ENCODE measurements around the gene KDELR1.
"Not testable (repeated sequence)": the region's sequence is repeated elsewhere in the genome, so short reads cannot be mapped to it uniquely, and the experiment has no call there.

KDELR1 gene

DNA sequence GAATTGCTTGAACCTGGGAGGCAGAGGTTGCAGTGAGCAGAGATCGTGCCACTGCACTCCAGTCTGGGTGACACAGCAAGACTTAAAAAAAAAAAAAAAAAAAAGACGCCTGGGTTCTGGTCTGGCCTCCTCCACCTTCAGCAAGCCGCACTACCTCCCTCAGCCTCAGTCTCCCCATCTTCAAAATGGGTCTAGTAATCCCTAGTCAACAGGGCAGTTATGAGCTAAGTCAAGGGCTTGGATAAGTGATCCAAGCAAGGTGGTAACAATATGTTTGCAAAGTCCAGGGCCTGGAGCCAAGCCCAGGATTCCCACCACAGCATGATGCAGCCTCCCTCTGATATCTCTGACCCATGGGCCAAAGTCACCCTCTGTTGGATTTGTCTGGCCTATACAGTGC, 4.4 kb downstream of the KDELR1 start:
- H3K4me1 ChIP-seq (ENCODE audit: control insufficient read depth, insufficient read depth, low read length, poor library complexity, severe bottlenecking) = peaks cover 3% of the 10 kb centered on the region
- 100% methylated on average over 1 of the region's 3 CpGs for WGBS, 2 experiments (ENCODE audit: insufficient coverage in 2 of 2)
- H3K4me3 ChIP-seq (ENCODE audit: extremely low read depth, insufficient read depth, low read length, poor library complexity, severe bottlenecking) = no peak overlapping the region
- no peak overlapping the region for H3K27ac ChIP-seq (ENCODE audit: low read depth, low read length, severe bottlenecking)
- no peaks in the 10 kb centered on the region for H3K9me3 ChIP-seq (ENCODE audit: control insufficient read depth, low read length)
- H3K36me3 ChIP-seq (ENCODE audit: control insufficient read depth, insufficient read depth, low read length) = peaks cover 73% of the 10 kb centered on the region

DNA sequence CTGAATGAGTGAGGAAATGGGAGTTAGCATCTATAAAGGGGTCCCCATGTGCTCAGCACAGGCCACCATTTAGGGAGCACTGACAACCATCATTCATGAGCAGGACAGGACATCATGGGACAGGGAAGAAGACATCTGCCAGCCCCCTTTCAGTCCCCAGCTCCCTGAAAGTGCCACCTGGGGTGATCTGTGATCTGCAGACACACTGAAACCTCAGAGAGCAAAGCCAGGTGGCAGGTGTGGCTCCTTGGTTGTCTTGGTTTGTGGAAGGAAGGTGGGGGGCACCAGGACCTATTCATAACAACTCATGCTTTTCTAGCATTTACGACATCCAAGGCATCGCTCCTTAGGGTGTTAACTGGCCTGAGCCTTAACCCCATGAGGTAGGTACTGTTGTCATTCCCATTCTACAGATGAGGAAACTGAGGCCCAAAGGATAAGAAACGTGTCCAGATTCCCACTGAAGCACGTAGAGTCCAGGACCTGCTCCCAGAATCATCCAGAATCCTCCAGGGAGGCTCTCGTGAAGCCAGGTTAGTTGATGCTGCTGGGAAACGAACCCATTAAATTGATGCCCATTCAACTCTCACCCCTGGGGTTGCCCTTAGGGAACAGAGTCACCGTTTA, 5.8 kb downstream of the KDELR1 start:
- peaks cover 3% of the 10 kb centered on the region for H3K4me1 ChIP-seq (ENCODE audit: control insufficient read depth, insufficient read depth, low read length, poor library complexity, severe bottlenecking)
- peaks cover 87% of the 10 kb centered on the region for H3K36me3 ChIP-seq (ENCODE audit: control insufficient read depth, insufficient read depth, low read length)
- H3K4me3 ChIP-seq (ENCODE audit: extremely low read depth, insufficient read depth, low read length, poor library complexity, severe bottlenecking) = no peak overlapping the region
- 98 to 100% methylated on average over 4 to 6 of the region's 7 CpGs for WGBS, 2 experiments (ENCODE audit: insufficient coverage in 2 of 2)
- H3K9me3 ChIP-seq (ENCODE audit: control insufficient read depth, low read length) = no peaks in the 10 kb centered on the region
- no peak overlapping the region for H3K27ac ChIP-seq (ENCODE audit: low read depth, low read length, severe bottlenecking)

DNA sequence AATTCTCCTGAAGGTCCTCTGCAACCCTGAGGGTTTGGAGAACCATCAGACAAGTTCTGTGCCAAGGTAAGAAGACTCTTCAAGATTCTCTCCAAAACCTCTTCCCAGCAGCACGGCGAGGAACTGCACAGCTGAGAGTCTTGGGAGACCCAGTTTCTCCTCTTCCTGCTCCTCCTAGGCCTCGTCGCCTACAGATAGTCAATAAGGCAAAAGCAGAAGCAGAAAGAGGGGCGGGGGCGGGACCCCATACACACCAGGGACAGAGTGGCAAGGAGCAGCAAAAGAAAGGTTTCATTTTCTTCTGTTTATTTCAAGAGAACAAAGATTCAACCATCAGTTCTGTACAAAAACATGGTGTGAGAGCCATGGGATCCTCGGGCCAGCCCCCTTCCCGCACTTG, 9.1 kb downstream of the KDELR1 start:
- Histone ChIP-seq H3K4me3 (ENCODE audit: extremely low read depth, insufficient read depth, low read length, poor library complexity, severe bottlenecking) (no peak overlapping the region), H3K36me3 (ENCODE audit: control insufficient read depth, insufficient read depth, low read length) (peaks cover 72% of the 10 kb centered on the region), H3K9me3 (ENCODE audit: control insufficient read depth, low read length) (no peaks in the 10 kb centered on the region), H3K27ac (ENCODE audit: low read depth, low read length, severe bottlenecking) (no peak overlapping the region), H3K4me1 (ENCODE audit: control insufficient read depth, insufficient read depth, low read length, poor library complexity, severe bottlenecking) (peaks cover 3% of the 10 kb centered on the region)
- 99 to 100% methylated on average over 5 to 6 of the region's 8 CpGs for WGBS, 2 experiments (ENCODE audit: insufficient coverage in 2 of 2)

DNA sequence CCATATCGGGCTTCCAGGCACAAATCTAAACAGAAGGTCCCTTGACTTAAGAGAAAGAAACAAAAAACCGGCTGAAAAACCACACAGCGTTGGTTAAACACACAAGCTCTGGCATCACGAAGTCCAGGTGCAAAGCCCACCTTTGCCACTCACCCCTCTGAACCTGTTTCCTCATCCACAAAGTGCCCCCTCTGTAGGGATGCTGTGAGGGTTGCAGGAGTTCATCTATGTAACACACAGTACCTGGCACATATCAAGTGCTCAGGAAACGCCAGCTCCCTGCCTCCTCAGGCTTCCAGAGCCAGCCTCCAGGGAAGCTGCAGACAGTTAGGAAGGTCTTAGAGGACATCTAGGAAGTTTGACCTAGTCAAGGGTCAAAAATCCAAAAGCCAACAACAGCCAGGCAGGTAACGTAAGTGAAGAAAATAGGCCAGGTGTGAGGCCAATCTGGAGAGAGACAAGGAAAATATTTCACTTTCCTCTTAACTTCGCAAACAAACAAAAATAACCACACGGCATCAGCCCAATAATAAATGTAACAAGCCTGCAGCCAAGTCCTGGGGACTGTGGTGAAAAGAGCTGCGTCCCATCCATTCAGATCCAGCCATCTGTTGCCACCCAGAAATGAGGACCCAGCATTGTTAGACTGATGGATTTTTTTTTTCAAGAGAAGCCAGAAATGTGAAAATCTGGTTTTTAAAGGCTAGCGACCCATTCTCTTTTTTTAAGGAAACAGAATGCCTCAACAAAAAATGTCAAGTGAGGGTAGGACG, 10.0 kb downstream of the KDELR1 start:
- H3K4me3 ChIP-seq (ENCODE audit: extremely low read depth, insufficient read depth, low read length, poor library complexity, severe bottlenecking) = no peak overlapping the region
- H3K36me3 ChIP-seq (ENCODE audit: control insufficient read depth, insufficient read depth, low read length) = peaks cover 63% of the 10 kb centered on the region
- WGBS, 2 experiments (ENCODE audit: insufficient coverage in 2 of 2) = 94 to 100% methylated on average over 5 to 8 of the region's 11 CpGs
- H3K27ac ChIP-seq (ENCODE audit: low read depth, low read length, severe bottlenecking) = no peak overlapping the region
- H3K4me1 ChIP-seq (ENCODE audit: control insufficient read depth, insufficient read depth, low read length, poor library complexity, severe bottlenecking) = peaks cover 3% of the 10 kb centered on the region
- H3K9me3 ChIP-seq (ENCODE audit: control insufficient read depth, low read length) = no peaks in the 10 kb centered on the region

DNA sequence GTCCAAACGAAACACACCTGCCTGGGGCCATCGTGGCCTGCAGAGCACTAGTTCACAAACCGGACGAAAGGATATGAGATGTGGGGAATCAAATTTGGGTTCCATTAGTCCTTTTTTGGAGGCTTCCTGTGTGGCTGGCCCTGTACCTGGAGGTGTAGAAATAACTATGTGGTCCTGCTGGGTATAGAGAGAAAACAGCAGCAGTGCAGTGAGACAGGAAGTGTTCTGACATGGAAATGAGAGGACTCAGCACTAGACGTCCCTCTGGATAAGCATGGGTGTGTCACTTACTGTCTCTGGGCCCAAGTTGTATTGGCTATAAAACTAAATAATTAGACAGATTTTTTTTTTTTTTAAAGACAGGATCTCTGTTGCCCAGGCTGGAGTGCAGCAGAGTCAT, 12.3 kb downstream of the KDELR1 start:
- Histone ChIP-seq H3K4me3 (ENCODE audit: extremely low read depth, insufficient read depth, low read length, poor library complexity, severe bottlenecking) (no peak overlapping the region), H3K36me3 (ENCODE audit: control insufficient read depth, insufficient read depth, low read length) (peaks cover 40% of the 10 kb centered on the region), H3K27ac (ENCODE audit: low read depth, low read length, severe bottlenecking) (no peak overlapping the region), H3K4me1 (ENCODE audit: control insufficient read depth, insufficient read depth, low read length, poor library complexity, severe bottlenecking) (no peaks in the 10 kb centered on the region), H3K9me3 (ENCODE audit: control insufficient read depth, low read length) (no peaks in the 10 kb centered on the region)
- 90 to 93% methylated on average over 4 of the region's 5 CpGs for WGBS, 2 experiments (ENCODE audit: insufficient coverage in 2 of 2)

DNA sequence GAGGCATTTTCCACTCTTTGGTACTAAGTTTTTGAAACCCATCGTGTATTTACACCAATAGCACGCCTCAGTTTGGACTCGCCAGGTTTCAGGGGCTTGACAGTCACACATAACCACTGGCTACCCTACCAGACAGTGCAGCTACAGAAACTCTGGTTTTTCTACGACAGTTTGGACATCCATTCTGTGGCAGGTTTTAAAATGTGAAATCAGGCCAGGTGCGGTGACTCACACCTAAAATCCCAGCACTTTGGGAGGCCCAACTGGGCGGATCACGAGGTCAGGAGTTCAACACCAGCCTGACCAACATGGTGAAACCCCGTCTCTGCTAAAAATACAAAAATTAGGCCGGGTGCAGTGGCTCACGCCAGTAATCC, 13.2 kb downstream of the KDELR1 start:
- Histone ChIP-seq H3K9me3 (ENCODE audit: control insufficient read depth, low read length) (no peaks in the 10 kb centered on the region), H3K27ac (ENCODE audit: low read depth, low read length, severe bottlenecking) (no peak overlapping the region), H3K4me3 (ENCODE audit: extremely low read depth, insufficient read depth, low read length, poor library complexity, severe bottlenecking) (no peak overlapping the region), H3K4me1 (ENCODE audit: control insufficient read depth, insufficient read depth, low read length, poor library complexity, severe bottlenecking) (no peaks in the 10 kb centered on the region), H3K36me3 (ENCODE audit: control insufficient read depth, insufficient read depth, low read length) (peaks cover 32% of the 10 kb centered on the region)
- WGBS, 2 experiments (ENCODE audit: insufficient coverage in 2 of 2) = 94 to 96% methylated on average over 10 of the region's 10 CpGs

DNA sequence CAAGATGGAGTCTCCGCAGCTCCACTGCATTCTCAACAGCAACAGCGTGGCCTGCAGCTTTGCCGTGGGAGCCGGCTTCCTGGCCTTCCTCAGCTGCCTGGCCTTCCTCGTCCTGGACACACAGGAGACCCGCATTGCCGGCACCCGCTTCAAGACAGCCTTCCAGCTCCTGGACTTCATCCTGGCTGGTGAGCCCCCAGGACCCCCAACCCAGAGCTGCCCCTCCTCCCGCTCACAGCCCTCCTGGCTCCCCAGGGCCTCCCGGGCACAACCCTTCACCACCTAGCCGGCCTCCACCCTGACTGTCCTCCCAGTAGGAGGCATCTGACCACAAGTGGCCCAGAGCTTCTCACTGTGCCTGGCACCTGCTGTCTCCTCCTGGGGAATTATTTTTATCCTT, 17.8 kb downstream of the KDELR1 start:
- Histone ChIP-seq H3K27ac (ENCODE audit: low read depth, low read length, severe bottlenecking) (no peak overlapping the region), H3K9me3 (ENCODE audit: control insufficient read depth, low read length) (no peaks in the 10 kb centered on the region), H3K4me3 (ENCODE audit: extremely low read depth, insufficient read depth, low read length, poor library complexity, severe bottlenecking) (no peak overlapping the region), H3K36me3 (ENCODE audit: control insufficient read depth, insufficient read depth, low read length) (no peaks in the 10 kb centered on the region), H3K4me1 (ENCODE audit: control insufficient read depth, insufficient read depth, low read length, poor library complexity, severe bottlenecking) (no peaks in the 10 kb centered on the region)
- WGBS, 2 experiments (ENCODE audit: insufficient coverage in 2 of 2) = 84 to 94% methylated on average over 8 to 11 of the region's 11 CpGs

DNA sequence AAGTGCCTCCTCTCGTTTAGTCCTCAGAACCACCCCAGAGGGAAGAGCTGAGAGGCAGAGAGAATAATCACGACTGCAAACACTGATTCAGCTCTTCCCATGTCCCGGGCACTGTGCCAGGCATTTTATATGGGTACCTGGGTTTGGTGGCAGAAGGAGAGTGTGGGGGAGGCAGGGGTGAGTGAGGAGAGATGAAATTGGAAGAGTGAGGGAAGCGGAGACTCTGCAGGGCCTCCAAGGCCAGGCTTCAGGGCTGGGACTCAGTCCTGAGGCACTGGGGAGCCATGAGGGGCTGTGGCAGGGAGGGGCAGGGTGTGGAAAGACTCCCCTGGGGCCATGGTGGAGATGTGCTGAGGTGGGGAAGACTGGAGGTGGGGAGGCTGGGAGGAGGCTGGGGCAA, 18.4 kb downstream of the KDELR1 start:
- Histone ChIP-seq H3K36me3 (ENCODE audit: control insufficient read depth, insufficient read depth, low read length) (no peaks in the 10 kb centered on the region), H3K4me1 (ENCODE audit: control insufficient read depth, insufficient read depth, low read length, poor library complexity, severe bottlenecking) (no peaks in the 10 kb centered on the region), H3K9me3 (ENCODE audit: control insufficient read depth, low read length) (no peaks in the 10 kb centered on the region), H3K4me3 (ENCODE audit: extremely low read depth, insufficient read depth, low read length, poor library complexity, severe bottlenecking) (no peak overlapping the region), H3K27ac (ENCODE audit: low read depth, low read length, severe bottlenecking) (no peak overlapping the region)
- WGBS, 2 experiments (ENCODE audit: insufficient coverage in 2 of 2) = 85 to 95% methylated on average over 4 of the region's 4 CpGs

DNA sequence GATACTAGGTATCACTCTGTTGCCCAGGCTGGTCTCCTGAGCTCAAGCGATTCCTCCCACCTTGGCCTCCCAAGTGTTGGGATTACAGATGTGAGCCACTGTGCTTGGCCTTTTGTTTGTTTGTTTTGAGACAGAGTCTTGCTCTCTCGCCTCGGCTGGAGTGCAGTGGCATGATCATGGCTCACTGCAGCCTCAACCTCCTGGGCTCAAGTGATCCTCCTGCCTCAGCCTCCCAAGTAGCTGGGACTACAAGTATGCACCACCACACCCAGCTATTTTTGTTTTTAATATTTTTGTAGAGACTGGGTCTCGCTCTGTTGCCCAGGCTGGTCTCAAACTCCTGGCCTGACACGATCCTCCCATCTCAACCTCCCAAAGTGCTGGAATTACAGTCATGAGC, 19.6 kb downstream of the KDELR1 start:
- 91 to 93% methylated on average over 5 of the region's 5 CpGs for WGBS, 2 experiments (ENCODE audit: insufficient coverage in 2 of 2)
- not testable (repeated sequence) for H3K9me3 ChIP-seq (ENCODE audit: control insufficient read depth, low read length); H3K4me3 ChIP-seq (ENCODE audit: extremely low read depth, insufficient read depth, low read length, poor library complexity, severe bottlenecking); H3K36me3 ChIP-seq (ENCODE audit: control insufficient read depth, insufficient read depth, low read length); H3K27ac ChIP-seq (ENCODE audit: low read depth, low read length, severe bottlenecking); H3K4me1 ChIP-seq (ENCODE audit: control insufficient read depth, insufficient read depth, low read length, poor library complexity, severe bottlenecking)

DNA sequence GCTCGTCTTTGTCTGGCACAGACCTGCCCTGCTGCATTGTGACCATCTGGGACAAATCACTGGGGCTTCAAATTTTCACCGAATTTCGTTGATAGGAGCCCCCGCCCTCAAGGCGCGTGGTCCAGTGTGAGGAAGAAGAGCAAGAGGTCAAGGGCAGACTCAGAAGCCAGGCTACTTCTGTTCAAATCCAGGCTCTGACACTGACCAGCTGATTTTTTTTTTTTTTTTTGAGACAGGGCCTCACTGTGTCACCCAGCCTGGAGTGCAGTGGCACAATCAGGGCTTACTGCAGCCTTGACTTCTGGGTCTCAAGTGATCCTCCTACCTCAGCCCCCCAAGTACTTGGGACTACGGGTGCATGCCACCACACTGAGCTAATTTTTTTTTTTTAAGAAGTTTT, 20.0 kb downstream of the KDELR1 start:
- Histone ChIP-seq H3K9me3 (ENCODE audit: control insufficient read depth, low read length) (no peaks in the 10 kb centered on the region), H3K4me1 (ENCODE audit: control insufficient read depth, insufficient read depth, low read length, poor library complexity, severe bottlenecking) (no peaks in the 10 kb centered on the region), H3K36me3 (ENCODE audit: control insufficient read depth, insufficient read depth, low read length) (no peaks in the 10 kb centered on the region), H3K4me3 (ENCODE audit: extremely low read depth, insufficient read depth, low read length, poor library complexity, severe bottlenecking) (no peak overlapping the region), H3K27ac (ENCODE audit: low read depth, low read length, severe bottlenecking) (no peak overlapping the region)
- 88 to 93% methylated on average over 5 of the region's 7 CpGs for WGBS, 2 experiments (ENCODE audit: insufficient coverage in 2 of 2)

DNA sequence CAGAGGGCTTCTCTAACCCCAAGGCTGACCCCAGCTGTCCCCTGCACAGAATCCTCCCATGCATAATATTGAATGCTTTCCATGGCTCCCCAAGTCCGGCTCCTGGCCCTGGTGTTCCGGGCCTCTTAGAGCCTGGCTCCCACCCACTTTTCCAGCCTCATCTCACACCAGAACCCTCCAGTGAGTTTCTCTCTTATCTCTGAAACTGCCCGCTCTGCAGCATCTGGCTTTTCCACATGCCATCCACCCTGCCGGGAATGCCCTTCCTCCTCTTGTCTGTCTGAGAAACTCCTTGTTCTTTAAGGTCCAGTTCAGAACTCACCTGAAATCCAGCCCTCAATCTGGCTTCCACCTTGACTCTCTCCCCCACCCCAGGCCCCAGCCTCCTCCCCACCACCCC, 20.4 kb downstream of the KDELR1 start:
- Histone ChIP-seq H3K36me3 (ENCODE audit: control insufficient read depth, insufficient read depth, low read length) (no peaks in the 10 kb centered on the region), H3K4me3 (ENCODE audit: extremely low read depth, insufficient read depth, low read length, poor library complexity, severe bottlenecking) (no peak overlapping the region), H3K9me3 (ENCODE audit: control insufficient read depth, low read length) (no peaks in the 10 kb centered on the region), H3K4me1 (ENCODE audit: control insufficient read depth, insufficient read depth, low read length, poor library complexity, severe bottlenecking) (no peaks in the 10 kb centered on the region), H3K27ac (ENCODE audit: low read depth, low read length, severe bottlenecking) (no peak overlapping the region)
- WGBS, 2 experiments (ENCODE audit: insufficient coverage in 2 of 2) = 80 to 83% methylated on average over 4 of the region's 4 CpGs
